ENCODE results near the gene ARL6IP5. TPM values are rescaled to one million over a fixed set of nuclear protein-coding genes. Genes with fewer than 3 reads are reported as not detected.
A peak's percentile ranks its signal among the peaks of the same experiment; 100 is the strongest.

The ARL6IP5 gene
- total and polyA plus RNA-seq, 12 donors = 100 to 276 (median 185) TPM

DNA sequence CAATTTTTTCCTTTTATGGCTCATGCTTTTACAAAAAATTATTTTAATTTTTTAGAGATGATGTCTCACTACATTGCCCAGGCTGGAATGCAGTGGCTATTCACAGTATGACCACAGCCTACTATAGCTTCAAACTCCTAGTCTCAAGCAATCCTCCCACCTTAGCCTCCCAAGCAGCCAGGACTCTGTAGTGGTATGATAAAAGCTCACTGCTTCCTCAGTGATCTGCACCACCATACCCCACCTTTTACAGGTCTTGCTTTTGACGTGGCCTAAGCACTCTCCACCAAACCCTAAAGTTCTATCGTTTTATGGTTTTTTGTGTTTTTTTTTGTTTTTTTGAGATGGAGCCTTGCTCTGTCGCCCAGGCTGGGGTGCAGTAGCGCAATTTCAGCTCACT lies 18.6 kb upstream of the ARL6IP5 start:
- no peak for DNase-seq
- TF ChIP-seq POLR2A (IDR thresholded peaks at IDR 0.05) = no peak
- TF ChIP-seq, protein P1, sequence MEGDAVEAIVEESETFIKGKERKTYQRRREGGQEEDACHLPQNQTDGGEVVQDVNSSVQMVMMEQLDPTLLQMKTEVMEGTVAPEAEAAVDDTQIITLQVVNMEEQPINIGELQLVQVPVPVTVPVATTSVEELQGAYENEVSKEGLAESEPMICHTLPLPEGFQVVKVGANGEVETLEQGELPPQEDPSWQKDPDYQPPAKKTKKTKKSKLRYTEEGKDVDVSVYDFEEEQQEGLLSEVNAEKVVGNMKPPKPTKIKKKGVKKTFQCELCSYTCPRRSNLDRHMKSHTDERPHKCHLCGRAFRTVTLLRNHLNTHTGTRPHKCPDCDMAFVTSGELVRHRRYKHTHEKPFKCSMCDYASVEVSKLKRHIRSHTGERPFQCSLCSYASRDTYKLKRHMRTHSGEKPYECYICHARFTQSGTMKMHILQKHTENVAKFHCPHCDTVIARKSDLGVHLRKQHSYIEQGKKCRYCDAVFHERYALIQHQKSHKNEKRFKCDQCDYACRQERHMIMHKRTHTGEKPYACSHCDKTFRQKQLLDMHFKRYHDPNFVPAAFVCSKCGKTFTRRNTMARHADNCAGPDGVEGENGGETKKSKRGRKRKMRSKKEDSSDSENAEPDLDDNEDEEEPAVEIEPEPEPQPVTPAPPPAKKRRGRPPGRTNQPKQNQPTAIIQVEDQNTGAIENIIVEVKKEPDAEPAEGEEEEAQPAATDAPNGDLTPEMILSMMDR (IDR thresholded peaks at IDR 0.05) = no peak
- WGBS, 4 donors = 71 to 78% (median 72%) methylated on average over 4 of the region's 4 CpGs
- Histone ChIP-seq H3K27me3 (no peaks in the 10 kb centered on the region), H3K27ac (no peak overlapping the region), H3K4me1 (replicated peaks in 1 of 2) (no peaks in the 10 kb centered on the region), H3K4me3 (no peak overlapping the region), H3K36me3 (replicated peaks in 1 of 2) (peaks cover 0 to 19% of the 10 kb centered on the region in 2 donors), H3K9me3 (replicated peaks in 1 of 3) (no peaks in the 10 kb centered on the region)
- intact Hi-C loops (cut with DNase I) = no loop called here

DNA sequence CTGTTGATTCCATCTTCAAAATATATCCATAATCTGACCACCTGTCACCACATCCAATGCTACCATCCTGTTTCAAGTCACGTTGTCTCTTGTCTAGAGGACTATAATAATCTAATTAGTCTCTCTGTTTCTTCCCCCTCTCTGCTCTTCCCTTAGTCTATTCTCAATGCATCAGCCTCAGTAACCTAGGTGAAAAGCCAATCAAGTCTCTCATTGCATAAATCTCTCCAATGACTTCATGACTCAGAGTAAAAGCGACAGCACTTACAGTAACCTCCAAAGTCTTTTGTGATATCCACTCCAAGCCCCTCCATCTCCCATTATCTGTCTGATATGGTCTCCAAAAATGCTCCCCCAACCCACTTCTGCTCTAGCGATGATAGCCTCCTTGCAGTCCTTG lies 11.8 kb upstream of the ARL6IP5 start:
- intact Hi-C loops (cut with DNase I) = no loop called here
- Histone ChIP-seq H3K27ac (no peak overlapping the region), H3K36me3 (replicated peaks in 1 of 2) (peaks cover 0 to 6% of the 10 kb centered on the region in 2 donors), H3K27me3 (no peaks in the 10 kb centered on the region), H3K9me3 (replicated peaks in 1 of 3) (no peaks in the 10 kb centered on the region), H3K4me3 (no peak overlapping the region), H3K4me1 (replicated peaks in 1 of 2) (peaks cover 0 to 9% of the 10 kb centered on the region in 2 donors)
- no peak for DNase-seq
- TF ChIP-seq POLR2A (IDR thresholded peaks at IDR 0.05) = no peak
- TF ChIP-seq, protein P1 (IDR thresholded peaks at IDR 0.05) = no peak
- 91 to 98% (median 93%) methylated on average over 3 of the region's 3 CpGs for WGBS, 4 donors

DNA sequence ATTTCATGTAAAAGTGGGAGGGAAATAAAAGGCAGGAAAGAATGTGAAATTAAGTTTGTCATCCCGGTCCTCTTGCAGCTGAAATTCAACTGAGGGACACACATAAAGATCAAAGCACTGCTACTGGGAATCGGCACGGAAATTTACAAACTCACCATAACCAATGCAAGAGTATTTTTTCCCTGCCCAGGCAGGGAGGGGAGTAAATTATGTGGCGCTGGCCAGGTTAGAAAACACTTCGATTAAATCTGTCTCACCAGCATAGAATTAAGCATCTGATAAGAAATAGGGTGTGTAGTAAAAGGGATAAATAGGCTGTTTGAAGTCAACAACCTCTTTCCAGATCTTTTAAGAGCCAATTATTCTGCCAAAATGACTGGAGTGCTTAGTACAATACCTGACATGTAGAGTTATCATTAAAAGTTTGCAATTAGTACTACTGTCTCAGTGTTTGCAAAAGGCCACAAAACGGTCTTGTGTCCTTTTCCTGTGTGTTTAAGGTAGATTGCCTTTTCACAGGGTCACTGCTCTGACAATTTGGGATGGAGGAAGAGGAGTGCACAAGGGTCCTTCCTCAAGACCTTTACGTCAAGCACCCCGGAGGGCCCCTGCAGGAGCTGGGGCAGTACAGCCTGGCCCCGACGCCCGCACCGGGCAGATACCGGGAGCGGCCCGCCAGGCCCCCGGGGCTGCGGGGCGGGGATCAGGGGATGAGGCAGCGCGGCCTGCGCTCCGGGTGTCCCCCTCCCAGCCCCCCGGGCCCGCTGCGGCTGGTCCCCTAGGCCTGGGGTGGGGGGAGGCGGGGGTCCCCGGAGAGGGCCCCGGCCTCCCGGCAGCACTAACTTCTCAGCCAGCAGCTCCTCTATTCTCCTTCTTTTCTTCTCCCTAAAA lies 5.2 kb upstream of the ARL6IP5 start:
- intact Hi-C loops (cut with DNase I) = no loop called here
- Histone ChIP-seq H3K9me3 (replicated peaks in 1 of 3) (no peaks in the 10 kb centered on the region), H3K4me1 (replicated peaks in 1 of 2) (peaks cover 25 to 59% of the 10 kb centered on the region in 2 donors), H3K27ac (peak overlapping the region in 4 of 5 donors; percentile 66 to 85 (median 77)), H3K4me3 (peak overlapping the region; percentile 49 to 87 (median 78)), H3K36me3 (replicated peaks in 1 of 2) (no peaks in the 10 kb centered on the region), H3K27me3 (no peaks in the 10 kb centered on the region)
- 3 to 7% (median 4%) methylated on average over 6 to 29 of the region's 29 CpGs for WGBS, 4 donors
- no peak for TF ChIP-seq POLR2A (IDR thresholded peaks at IDR 0.05)
- TF ChIP-seq, protein P1 (IDR thresholded peaks at IDR 0.05) = no peak
- peak in 2 of 7 donors; percentile 19 to 25 for DNase-seq

DNA sequence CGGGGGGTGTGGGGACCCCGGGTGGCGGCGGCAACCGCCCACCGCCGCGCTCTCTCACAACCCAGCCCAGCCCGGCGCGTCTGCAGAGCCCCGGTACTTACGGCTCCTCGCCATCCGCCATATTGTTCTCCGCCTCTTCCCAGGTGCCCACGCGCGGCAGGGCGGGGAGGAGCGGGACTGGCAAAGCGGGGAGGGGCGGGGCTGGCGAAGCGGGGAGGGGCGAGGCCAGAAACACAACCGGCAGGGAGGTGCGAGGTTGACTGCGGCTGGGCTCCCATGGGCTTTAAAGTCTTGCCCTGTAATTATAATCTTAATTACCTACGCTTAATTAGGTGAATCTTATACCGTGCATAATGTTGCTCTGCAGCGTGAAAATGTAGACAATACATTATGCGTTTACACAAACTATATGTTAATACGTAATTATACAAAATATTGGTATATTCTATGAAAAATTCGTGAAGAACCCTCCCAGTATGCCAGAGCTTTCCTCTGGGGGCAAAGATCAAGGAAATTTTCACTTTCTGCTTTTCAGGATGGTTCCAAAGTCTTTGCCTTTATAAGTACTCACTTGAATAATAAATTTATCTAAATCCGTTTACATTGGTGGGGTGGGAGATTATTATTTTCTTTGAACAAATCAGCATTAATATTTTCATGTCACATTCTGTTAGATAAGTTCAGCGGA lies 4.4 kb upstream of the ARL6IP5 start, which contains the start of gene UBA3:
Gene UBA3 (minus strand): TSS at position 133 of the 688 bp plus-strand sequence. CDS start 12 bp downstream, at position 121.
- TF ChIP-seq POLR2A (IDR thresholded peaks at IDR 0.05) = peak in 1 of 2 donors; percentile 59
- TF ChIP-seq, protein P1 (IDR thresholded peaks at IDR 0.05) = no peak
- Histone ChIP-seq H3K9me3 (replicated peaks in 1 of 3) (no peaks in the 10 kb centered on the region), H3K27ac (peak within 1 kb of the TSS in 4 of 5 donors; percentile 66 to 85 (median 77)), H3K27me3 (no peaks in the 10 kb centered on the region), H3K36me3 (replicated peaks in 1 of 2) (no peaks in the 10 kb centered on the region), H3K4me1 (replicated peaks in 1 of 2) (peaks cover 26 to 60% of the 10 kb centered on the region in 2 donors), H3K4me3 (peak within 1 kb of the TSS; percentile 49 to 87 (median 78))
- 2 to 4% (median 3%) methylated on average over 19 to 37 of the region's 37 CpGs for WGBS, 4 donors
- peak; percentile 90 to 94 (median 92) for DNase-seq
- intact Hi-C loops (cut with DNase I) = no loop called here

Data from adrenal gland (tissue), 12 donors.